HCT116 (cell line): ENCODE results near the gene PDE6H.

ENCODE experiments used
- CEBPB ChIP-seq: IDR thresholded peaks from 2 replicates; pipeline ENCODE4 v1.6.1; 2012; ENCODE audit warnings: low read depth
- EZH2phosphoT487 ChIP-seq: fragments of 200-600 bp; IDR thresholded peaks from 2 replicates; pipeline ENCODE4 v1.6.1; 2018; ENCODE audit warnings: antibody characterized with exemption, borderline replicate concordance
- FOSL1 ChIP-seq: IDR thresholded peaks from 2 replicates; pipeline ENCODE4 v1.6.1; 2012; ENCODE audit warnings: low read depth
- POLR2A ChIP-seq: IDR thresholded peaks from 2 replicates; pipeline ENCODE4 v1.7.0; 2011; ENCODE audit warnings: borderline replicate concordance; ENCODE audit not compliant: insufficient read depth, insufficient read length; ENCODE audit errors: extremely low read depth
- RAD21 ChIP-seq: IDR thresholded peaks from 2 replicates; pipeline ENCODE4 v1.6.1; 2012; ENCODE audit warnings: low read depth, mild to moderate bottlenecking
- SIN3A ChIP-seq: IDR thresholded peaks from 2 replicates; pipeline ENCODE4 v1.6.1; 2012; ENCODE audit warnings: low read depth
- ZFX ChIP-seq: fragments of 450-650 bp; IDR thresholded peaks from 2 replicates; pipeline ENCODE4 v1.6.1; 2017
- ZNF274 ChIP-seq: fragments of 200-500 bp; sonication (Bioruptor generic); IDR thresholded peaks from 2 replicates; pipeline ENCODE4 v1.6.1; 2014; ENCODE audit warnings: mild to moderate bottlenecking, low read depth, low read length, inconsistent platforms
- TF ChIP-seq, protein P1 (sequence below), 3 experiments: fragments of 200-600 bp in 1 of 3; sonication (generic) in 1 of 3; IDR thresholded peaks in 2 of 3; conservative IDR thresholded peaks in 1 of 3; 2 replicates each; pipeline ENCODE4 v1.5.1; 2012 to 2017; ENCODE audit warnings: low read depth in 2 of 3, low read length in 2 of 3, antibody characterized with exemption in 1 of 3, borderline replicate concordance in 1 of 3, control low read depth in 1 of 3, mild to moderate bottlenecking in 1 of 3, mixed read lengths in 1 of 3, mixed run types in 1 of 3, moderate library complexity in 1 of 3; ENCODE audit not compliant: insufficient read depth in 1 of 3

DNA sequence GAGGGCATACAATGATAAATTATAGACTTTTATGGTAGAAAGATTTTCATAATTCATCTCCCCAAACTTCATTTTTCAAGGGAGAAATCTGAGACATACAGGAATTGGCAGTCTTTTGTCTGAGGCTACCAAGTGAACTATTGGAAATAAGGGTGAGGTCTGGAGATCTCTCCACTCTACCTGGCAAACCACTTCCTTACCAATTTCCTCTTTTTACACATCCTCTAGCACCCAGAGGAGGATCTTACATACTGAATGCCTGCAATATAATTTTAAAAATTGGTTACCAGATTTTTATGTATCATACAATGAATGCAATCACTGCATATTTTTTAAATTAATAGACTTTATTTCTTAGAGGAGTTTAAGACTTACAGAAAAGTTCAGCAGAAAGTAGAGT, 6.6 kb downstream of the PDE6H start:
- TF ChIP-seq ZFX (no peak), POLR2A (no peak), RAD21 (no peak), CEBPB (no peak), ZNF274 (no peak), FOSL1 (no peak), EZH2phosphoT487 (no peak), SIN3A (no peak)
- TF ChIP-seq, protein P1, sequence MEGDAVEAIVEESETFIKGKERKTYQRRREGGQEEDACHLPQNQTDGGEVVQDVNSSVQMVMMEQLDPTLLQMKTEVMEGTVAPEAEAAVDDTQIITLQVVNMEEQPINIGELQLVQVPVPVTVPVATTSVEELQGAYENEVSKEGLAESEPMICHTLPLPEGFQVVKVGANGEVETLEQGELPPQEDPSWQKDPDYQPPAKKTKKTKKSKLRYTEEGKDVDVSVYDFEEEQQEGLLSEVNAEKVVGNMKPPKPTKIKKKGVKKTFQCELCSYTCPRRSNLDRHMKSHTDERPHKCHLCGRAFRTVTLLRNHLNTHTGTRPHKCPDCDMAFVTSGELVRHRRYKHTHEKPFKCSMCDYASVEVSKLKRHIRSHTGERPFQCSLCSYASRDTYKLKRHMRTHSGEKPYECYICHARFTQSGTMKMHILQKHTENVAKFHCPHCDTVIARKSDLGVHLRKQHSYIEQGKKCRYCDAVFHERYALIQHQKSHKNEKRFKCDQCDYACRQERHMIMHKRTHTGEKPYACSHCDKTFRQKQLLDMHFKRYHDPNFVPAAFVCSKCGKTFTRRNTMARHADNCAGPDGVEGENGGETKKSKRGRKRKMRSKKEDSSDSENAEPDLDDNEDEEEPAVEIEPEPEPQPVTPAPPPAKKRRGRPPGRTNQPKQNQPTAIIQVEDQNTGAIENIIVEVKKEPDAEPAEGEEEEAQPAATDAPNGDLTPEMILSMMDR (IDR thresholded peaks at IDR 0.05 in 2 of 3, conservative IDR thresholded peaks at IDR 0.05 in 1 of 3; ENCODE audit: borderline replicate concordance in 1 of 3, insufficient read depth in 1 of 3, low read depth in 2 of 3, low read length in 2 of 3): no peak
